Activated effector memory CD4-positive, alpha-beta T cell treated with Interleukin-2 at 50 U/mL for 16 hours (primary cell): Measurements from ENCODE around the gene ITPRID1.

Source experiments
- DNase-seq: peaks from one replicate; pipeline ENCODE4 v3.0.0-alpha.2; 2020

The ITPRID1 gene

DNA sequence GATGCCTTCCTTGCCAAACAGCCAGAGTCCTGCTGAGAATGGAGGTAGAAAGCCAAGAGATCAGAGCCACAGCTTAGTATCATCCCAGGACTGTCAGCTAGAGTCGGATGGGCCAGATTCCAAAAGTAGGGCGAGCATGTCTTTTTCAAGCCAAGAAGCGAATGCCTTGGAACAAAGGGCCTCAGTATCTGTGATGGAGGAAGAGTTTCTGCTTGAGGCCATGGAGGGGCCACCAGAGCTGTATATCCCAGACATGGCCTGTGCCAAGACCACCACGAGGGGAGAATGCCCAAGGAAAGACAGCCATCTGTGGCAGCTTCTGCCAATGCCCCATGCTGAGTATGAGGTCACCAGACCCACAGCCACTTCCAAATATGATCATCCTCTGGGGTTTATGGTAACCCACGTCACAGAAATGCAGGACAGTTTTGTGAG lies 128.8 kb downstream of the ITPRID1 start:
- DNase-seq: no peak

DNA sequence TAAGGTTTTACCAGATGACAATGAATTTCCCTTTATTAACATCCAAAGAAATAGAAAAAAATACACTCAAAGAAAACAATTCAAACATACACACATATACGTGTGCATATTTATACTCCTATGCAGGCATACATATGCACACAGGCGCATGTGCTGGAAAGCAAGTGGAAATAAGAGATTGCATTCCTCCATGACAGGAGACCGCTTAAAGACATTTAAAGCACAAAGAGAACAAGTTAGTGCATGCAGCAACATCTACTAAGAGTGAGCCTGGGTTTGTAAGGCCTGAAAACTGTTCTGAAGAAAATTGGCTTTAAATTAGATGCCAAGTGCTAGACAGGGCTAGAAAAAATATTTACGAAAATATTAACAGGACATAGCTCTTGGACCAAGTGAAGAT lies 133.1 kb downstream of the ITPRID1 start:
- DNase-seq: no peak

DNA sequence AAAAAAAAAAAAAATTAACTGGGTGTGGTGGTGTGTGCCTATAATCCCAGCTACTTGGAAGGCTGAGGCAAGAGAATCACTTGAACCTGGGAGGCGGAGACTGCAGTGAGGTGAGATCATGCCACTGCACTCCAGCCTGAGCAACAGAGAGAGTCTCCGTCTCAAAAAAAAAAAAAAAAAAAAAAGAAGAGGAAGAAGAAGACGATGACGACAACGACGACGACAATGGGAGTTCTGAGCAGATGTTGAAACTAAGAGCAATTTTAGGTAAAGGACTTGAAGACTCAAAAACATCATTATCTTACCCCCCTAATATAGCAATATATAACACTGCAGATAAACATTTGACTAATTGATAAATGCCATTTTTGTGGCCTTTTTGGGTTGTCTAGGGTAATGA lies 133.6 kb downstream of the ITPRID1 start:
- DNase-seq: no peak

DNA sequence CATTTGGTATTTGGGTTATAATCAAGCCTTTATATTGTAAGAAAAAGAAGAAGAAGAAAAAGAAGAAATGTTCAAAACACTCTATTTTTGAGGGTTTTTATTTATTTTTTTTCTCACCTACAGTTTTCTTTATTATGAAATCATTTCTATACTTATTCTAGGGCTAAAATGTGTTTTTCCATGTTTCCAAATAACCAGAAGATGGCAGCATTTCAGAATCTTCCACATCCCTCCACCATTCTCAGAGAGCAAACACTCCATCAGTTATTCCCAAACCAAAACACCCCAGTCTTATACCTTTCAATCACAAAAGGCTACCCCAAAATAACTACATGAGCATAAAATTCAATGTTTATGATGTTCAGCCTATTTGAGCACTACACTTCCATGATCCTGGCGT lies 134.4 kb downstream of the ITPRID1 start:
- no peak for DNase-seq

DNA sequence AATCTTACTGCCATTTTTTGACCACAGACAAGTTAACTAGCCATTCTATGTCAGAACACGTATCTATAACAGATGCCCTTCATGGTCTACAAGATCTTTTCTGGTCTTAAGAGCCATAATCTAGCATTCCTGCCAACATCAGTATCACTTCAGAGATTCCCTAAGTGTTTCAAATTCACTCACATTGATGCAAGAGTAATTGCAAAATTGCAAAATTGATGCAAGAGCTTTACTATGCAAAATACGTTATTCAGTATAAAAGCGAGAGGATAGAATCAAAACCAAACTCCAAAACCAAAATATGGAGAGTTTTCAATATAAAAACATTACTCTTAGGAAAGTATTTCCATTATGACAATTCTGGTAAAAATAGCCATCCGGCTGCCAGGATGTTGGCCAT lies 135.0 kb downstream of the ITPRID1 start:
- DNase-seq: no peak

DNA sequence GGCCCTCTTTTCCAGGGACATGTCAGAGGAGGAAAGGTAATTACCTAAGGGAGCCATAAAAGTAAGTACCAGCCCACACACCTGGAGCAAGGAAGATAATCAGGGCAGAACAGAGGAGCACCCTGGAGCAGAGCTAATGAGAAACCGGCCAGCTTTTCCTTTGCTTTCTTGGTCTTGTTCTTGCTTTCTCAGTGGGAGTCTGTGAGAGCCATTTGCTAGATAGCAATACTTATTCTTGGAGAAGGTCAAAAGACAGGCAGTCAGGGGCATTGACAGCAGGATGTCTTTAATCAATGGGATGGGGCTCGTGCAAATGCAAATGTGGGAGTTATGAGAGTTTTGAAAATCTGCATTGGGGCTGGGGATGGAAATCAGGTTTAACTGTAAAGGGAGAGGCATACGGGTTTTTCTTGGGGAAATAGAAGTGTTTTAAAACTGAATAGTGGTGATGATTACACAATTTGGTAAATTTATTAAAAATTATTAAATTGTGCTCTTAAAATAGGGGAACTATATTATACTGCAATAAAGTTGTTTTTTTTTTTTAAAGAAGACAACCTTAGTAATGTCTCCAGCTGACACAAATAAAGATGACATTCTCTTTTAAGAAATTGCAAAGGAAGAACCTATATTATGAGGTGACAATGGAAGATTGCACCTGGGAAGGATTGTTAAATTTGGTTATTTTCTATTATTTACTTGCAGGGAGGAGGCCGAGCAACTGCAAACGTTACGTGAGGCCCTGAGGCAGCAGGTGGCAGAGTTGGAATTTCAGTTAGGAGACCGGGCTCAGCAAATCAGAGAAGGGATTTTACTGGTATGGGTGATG lies 137.6 kb downstream of the ITPRID1 start:
- no peak for DNase-seq

DNA sequence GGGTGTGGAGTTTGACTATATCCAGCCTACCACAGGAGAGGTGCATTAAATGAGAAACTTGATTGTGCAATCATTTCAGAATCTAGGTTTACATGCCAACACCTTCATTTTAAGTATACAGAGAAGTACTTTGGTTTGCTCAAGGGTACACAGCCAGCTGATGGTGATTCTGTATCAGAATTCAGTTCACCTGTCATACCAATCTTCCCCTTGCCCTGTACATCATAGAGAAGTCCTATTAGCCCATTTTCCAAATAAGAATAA lies 138.1 kb downstream of the ITPRID1 start:
- DNase-seq: no peak

DNA sequence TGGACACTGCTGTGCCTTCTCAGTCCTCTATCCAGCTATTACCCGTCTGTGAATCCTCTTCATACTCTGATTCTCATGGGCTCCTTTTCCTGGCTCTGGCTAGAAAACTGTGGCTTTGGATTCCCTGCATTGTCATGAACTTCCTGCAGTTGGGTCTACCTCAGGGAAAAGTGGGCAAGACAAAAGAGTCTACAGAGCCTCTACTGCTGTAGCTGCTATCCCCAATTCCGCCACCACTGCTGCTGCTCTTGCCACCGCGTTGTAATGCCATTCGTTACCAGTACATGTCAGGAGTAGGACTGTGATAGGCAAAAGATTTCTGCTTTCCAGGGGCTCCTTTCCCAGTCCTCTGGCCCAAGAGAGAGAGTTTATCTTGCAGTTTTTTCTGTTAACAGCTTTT lies 149.2 kb downstream of the ITPRID1 start:
- no peak for DNase-seq

DNA sequence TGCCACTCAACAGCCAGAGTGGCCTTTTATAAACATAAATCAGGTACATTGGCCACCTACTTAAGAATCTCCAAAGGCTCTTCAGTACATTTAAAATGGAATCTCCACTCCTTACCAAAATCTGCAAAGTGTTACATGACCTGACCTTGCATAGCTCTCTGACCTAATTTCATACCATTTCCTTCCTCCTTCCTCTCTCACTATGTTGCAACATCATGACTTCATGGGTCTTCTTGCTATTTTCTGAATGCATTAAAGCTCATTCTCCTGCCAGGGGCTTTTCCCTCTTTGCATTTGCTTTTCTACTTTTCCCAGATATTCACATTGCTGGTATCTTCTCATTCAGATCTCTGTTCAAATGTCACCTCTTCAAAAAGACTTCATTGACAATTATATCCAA lies 151.0 kb downstream of the ITPRID1 start:
- no peak for DNase-seq

DNA sequence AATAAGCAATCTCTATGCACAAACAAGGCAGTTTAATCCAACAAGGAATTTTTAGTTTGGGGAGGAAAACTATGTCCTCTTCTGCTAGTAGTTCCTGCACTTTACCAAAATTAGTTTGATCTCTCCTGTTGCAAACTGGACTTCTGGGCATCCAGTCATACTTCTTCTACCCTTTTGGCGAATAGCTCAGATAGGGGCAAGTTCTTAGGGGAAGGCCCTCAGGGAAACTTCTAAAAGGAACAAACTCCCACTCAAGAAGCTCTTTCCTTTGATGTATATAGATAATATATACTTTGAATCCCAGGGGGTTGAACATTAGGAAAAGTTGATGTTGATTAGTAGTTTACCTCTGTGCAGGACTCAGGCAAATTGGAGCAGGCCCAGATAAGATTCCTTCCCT lies 151.7 kb downstream of the ITPRID1 start:
- no peak for DNase-seq

DNA sequence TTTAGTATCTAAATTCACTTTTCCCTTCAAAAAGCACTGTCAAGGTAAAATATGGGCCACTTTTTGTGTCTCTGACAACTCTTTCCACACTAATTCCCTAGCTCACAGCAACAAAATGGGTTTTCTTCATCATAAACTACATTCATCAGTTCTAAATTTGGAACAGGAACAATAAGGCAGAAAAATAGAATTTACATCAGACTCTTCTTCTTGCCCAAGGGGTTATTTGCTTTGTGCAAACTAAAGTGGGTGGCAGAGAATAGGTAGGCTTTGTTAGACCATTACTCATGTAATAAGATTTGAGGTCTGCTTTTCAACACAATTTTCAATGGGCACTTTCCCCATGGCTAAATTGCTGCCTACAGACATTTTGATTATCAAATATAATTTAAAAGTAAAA lies 155.6 kb downstream of the ITPRID1 start:
- DNase-seq: no peak

DNA sequence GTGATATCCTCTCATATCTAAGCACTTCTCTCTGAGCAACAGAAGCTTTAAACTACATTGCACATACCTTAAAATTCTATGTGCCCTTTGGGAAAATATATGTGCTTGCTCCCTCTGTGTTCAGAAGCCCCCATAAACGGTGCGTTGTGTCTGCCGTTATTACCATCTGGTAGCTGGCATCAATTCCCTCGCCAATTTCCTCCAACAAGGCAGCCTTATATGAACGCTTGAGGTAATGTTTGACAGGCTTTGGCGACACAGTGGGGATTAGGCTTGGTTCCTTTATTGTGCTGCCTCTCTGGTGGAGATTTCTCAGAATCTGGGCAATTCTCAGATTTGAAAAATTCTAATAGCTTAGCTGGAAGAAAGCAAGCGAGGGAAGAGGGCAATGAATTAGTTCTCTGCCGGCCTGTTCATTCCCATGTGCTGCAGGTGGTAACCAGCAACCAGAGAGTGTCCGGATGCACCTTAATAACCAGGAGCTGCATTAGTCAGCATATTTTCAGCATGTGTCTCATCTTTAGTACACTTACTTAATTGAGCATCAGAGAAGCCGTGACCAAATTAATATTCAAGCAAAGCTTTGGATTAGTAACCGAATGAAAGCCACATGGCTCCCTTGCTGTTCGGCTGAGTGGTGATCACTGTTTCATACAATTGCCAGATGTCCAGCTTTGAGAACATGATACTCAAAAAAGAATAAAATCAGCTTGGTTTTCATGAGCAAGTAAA lies 165.8 kb downstream of the ITPRID1 start:
- no peak for DNase-seq

DNA sequence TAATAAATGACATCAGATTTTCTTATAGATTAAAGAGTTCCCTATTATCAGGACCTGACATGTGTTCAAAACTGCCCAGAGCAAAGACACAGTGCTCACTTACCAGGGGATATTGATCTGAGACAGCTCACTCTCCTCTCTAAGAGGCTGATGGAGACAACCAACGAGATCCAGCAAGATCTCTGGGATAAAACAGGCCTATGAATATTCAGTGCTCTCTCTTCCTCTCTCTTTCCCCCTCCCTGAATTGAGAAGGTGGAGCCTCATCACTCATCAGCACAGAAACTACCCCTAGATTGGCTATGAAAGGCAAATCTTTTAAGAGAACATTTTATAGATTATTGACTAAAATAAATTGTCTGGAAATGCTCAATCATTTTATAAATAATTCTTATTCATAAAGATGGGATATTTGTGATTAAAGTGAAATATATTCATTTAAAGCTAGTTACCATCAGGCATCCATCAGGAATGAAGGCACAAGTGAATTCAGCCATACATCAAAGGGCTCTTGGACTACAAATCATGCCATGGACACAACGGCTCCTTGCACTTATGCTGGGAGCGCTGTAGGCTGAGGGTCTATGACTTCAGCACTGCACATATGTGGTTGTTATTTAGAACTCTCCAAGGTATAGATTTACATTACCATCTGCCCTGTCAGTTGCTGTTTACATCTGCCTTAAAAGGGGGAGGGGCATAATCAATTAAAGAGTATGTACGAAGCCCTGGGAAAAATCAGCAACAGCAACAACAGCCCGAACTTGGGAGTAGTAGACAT lies 169.7 kb downstream of the ITPRID1 start:
- DNase-seq: no peak

DNA sequence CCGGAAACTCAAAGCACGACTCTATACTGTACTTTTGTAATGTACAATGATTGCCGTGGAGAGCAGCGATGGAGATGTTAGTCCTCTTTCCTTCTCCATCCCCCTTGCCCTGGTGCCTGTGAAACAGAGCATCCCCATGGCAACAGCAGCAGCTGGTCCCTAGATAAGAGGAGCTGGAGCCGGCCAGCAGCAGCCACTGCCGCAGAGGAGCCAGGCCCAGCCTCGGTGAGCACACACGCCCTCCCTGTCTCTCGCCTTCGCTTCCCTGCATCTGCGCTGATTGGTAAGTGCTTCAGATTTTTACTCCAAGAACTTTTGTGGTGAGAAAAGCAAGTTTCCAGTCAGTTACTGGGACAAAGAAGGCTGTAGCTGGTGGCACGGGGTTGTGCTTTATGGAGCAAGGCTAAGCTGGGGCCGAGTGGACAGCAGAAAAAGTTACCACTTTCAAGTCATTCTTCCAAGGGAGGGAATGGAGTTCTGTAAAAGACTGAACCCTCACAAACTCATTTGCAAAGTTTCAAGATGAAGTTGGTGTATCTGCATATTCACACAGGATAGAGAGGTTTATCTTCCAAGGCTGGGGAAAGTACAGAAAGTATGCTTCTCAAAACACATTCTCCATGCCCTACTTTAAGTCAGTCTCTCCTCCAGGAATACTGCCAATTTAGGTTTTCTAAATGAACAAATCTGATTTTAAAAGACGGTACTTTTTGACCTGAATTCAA lies 173.3 kb downstream of the ITPRID1 start, which contains the start of gene PPP1R17:
Gene PPP1R17 (plus strand): TSS at position 192 of the 725 bp plus-strand sequence. CDS start 5,227 bp downstream, outside the sequence.
- no peak for DNase-seq

DNA sequence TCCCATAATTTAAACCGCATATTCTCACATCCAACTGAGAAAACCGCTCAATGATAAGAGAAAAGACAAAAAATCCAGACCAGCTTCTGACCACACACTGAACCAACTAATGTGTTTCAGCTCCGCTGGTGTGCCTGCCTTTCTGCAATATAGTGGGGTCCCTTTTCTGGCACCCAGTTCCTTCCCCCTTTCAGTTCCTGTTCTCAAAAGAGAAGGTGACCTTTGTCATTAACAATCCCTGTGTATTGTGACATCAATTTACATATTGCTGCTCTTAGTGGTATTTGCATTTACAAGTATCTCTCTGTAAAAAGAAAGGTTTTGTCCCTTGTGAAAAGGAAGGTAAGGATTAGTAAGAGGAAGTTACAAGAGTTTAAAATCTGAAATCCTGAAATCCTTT lies 174.5 kb downstream of the ITPRID1 start:
- DNase-seq: no peak

DNA sequence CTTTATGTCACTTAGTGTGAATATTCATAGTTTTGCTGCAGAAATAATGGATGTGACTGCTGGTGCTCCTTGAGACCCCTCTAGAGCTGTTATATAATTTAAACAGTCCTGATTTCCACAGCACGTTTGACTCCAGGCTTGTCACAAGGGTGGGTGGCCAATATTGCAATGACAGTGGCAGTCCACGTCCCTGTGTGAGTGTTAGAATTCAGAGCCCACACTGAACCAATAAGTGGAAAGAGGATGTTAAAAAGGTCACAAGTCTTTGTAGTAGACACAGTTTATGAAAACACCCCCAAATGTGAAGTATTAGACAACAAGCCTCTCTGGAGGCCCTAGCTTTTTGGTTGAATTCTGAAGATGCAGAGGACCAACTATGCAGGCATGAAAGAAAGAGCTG lies 175.1 kb downstream of the ITPRID1 start:
- no peak for DNase-seq

DNA sequence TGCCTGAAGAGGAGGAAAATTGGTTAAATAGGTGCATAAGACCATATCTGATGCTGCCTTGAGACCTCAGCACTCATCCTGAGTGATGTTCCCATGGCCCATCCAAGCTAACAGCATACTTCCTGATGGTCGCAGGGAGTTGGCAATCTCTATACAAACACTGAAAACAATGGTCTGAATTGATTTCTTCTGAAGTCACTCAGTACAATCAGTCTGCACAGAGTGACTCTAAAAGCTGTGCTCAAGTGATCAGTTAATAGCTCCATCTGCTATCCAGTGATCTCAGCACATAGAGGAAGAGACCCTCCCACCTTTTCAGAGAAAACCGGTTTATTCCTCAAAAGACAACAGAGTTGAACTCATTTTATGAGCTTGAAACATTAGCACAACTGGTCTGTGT lies 177.0 kb downstream of the ITPRID1 start:
- DNase-seq: no peak

DNA sequence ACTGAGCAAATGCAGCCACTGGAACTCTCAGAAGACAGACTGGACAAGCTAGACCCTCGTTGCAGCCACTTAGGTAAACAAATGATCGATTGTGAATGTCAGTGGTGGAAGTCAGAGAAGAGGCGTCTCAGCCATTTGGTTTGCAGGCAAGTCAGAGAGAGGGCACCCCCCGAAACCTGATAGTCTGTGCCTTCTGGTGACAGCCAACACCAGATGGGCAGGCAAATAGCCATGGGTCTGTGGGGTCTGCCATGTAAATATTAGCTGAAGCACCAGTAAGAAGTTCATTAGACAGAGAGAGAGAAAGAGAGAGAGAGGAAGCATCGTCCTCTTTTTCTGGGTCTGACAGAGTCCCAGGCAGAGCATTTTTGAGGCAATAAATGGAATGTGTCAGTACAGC lies 178.6 kb downstream of the ITPRID1 start:
- DNase-seq: no peak

DNA sequence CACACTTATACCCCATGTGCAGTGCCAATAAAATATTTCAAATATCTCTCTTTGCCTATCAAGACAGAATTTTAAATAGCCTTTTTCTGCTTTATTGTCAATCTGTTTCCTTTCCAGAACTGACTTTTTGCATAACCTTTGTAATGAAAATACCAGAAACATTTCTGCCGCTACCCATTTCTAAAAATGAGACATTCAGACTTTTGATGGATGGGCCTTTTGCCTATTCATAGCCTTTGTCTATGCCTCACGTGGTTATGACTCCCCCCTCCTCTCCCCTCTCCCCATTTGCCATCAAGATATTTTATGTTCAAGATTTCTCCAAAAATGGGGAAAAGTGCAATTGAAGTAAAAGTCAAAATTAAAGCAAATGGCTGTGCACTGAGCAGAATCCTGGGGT lies 179.0 kb downstream of the ITPRID1 start:
- no peak for DNase-seq

DNA sequence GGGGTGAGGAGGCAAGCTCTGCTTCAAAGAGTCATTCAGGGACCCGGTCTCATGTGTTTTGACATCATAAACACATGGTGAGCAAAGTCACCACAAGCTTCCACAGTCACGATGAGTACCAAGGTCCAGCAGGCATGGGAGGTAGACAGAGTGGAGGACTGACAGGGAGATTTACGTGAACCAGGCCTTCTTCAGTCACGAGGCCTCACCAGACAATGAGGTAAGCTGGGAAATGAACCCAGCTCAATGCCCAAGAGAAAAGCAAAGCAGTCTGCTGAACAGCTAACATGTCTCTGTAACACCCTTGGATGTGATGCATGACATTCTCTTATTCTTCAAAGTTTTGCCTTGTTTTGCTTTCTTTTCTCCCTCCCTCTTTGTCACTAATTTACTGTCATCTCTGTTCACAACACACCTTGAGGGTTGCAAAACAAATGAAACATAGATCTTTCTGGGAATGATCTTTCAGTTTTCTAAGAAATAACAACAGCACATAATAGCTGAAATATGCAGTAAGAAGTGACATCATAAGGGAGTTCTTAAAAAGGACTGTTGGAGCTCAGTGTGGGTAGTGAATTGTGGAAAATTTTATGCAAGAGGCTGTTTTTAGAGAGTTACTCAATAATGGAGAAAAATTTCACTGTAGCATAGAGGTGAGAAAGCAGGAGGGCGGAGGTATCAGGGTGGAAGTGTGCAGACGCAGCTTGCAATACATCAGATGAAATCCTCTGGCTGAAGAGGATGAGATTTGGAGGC lies 182.1 kb downstream of the ITPRID1 start:
- DNase-seq: no peak

DNA sequence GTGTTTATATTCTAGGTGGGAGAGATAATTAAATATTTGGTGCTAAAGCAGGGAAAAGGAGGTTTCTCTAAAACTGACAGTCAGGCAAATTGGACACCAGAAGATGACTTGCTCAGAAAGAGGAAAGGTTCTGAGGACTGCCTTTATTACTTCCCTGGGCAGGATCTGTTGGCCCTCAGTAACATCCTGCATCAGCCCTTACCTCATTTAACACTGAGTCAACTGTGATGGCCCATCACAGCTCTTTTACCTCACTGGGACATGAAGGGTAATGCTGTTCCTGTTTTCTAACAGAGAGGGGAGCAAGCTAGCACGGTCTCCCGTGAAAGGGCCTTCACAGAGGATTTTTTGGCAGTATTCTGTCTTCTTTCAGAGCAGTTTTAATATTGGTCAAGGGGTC lies 185.2 kb downstream of the ITPRID1 start:
- no peak for DNase-seq

DNA sequence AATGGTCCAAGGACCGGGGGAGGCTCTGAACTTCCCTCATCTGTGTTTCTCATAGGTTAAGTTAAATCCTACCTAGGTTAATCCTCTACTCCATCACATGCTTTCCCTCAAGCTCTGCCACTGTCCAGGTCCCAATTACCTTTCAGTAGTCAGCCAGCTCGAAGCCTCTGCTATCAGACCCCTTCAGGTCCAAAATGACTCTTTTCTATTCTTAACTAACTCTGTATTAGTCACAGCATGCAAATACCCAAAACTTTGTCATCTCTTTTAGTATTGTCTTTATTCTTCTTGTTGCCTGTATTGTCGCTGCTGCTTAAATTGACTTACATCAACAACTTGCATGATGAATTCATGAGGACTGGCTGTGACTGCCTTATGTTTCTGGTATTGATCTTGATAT lies 188.5 kb downstream of the ITPRID1 start:
- DNase-seq: no peak
